Hepatocyte (in vitro differentiated cells): ENCODE data around the gene DALRD3. TPM values are rescaled to one million over a fixed set of nuclear protein-coding genes. Genes with fewer than 3 reads are reported as not detected.
"Not testable (repeated sequence)": the region's sequence is repeated elsewhere in the genome, so short reads cannot be mapped to it uniquely, and the experiment has no call there.

Experiments
- DNase-seq: peaks from one replicate; pipeline ENCODE4 v3.0.0-alpha.2; 2016; ENCODE audit warnings: low spot score
- H2AFZ ChIP-seq: fragments of 200-600 bp; sonication (generic); 2 replicates; pipeline ENCODE4 v1.6.0; 2016; ENCODE audit warnings: antibody characterized with exemption, mild to moderate bottlenecking
- H3K27ac ChIP-seq: fragments of 200-600 bp; sonication (generic); 2 replicates; pipeline ENCODE4 v1.5.1; 2016; ENCODE audit warnings: mild to moderate bottlenecking
- H3K27me3 ChIP-seq: fragments of 200-600 bp; sonication (generic); 2 replicates; pipeline ENCODE4 v1.6.1; 2016
- H3K36me3 ChIP-seq: fragments of 200-600 bp; sonication (generic); replicated peaks from 2 replicates; pipeline ENCODE4 v1.5.1; 2016; ENCODE audit warnings: low read depth; ENCODE audit not compliant: insufficient read depth
- H3K4me1 ChIP-seq: fragments of 200-600 bp; sonication (generic); 2 replicates; pipeline ENCODE4 v1.5.1; 2016; ENCODE audit warnings: mild to moderate bottlenecking, moderate library complexity; ENCODE audit not compliant: insufficient read depth
- H3K4me2 ChIP-seq: fragments of 200-600 bp; sonication (generic); 2 replicates; pipeline ENCODE4 v1.6.0; 2016
- H3K4me3 ChIP-seq: fragments of 200-600 bp; sonication (generic); 2 replicates; pipeline ENCODE4 v1.5.1; 2016; ENCODE audit warnings: mild to moderate bottlenecking
- H3K79me2 ChIP-seq: fragments of 200-600 bp; sonication (generic); 2 replicates; pipeline ENCODE4 v1.6.0; 2017; ENCODE audit warnings: mild to moderate bottlenecking
- H3K9me2 ChIP-seq: fragments of 200-600 bp; sonication (generic); replicated peaks from 2 replicates; pipeline ENCODE4 v1.6.0; 2017; ENCODE audit warnings: mild to moderate bottlenecking; ENCODE audit not compliant: insufficient read depth
- H3K9me3 ChIP-seq: fragments of 200-600 bp; sonication (generic); 2 replicates; pipeline ENCODE4 v1.5.1; 2016; ENCODE audit warnings: low read depth, mild to moderate bottlenecking
- H4K20me1 ChIP-seq: fragments of 200-600 bp; sonication (generic); 2 replicates; pipeline ENCODE4 v1.6.0; 2016; ENCODE audit warnings: mild to moderate bottlenecking; ENCODE audit not compliant: insufficient read depth, poor library complexity, severe bottlenecking
- CTCF ChIP-seq: fragments of 200-600 bp; sonication (generic); IDR thresholded peaks from 2 replicates; pipeline ENCODE4 v1.5.1; 2016; ENCODE audit warnings: antibody characterized with exemption, mild to moderate bottlenecking; ENCODE audit not compliant: poor library complexity
- EZH2 ChIP-seq: fragments of 200-600 bp; sonication (generic); IDR thresholded peaks from 2 replicates; pipeline ENCODE4 v1.6.1; 2016; ENCODE audit warnings: antibody characterized with exemption, mild to moderate bottlenecking, borderline replicate concordance
- EZH2phosphoT487 ChIP-seq: fragments of 200-600 bp; sonication (generic); IDR thresholded peaks from one replicate; pipeline ENCODE4 v1.6.1; 2018; ENCODE audit warnings: antibody characterized with exemption, mild to moderate bottlenecking, low read depth, moderate library complexity; ENCODE audit not compliant: unreplicated experiment, severe bottlenecking
- WGBS: methylation state at CpG from one replicate; pipeline ENCODE4 v1.1.6; 2016; ENCODE audit warnings: low lambda C conversion rate; ENCODE audit errors: missing lambda C conversion rate; 5-methylcytosine and 5-hydroxymethylcytosine counted together
- polyA plus RNA-seq: library from polyadenylated mRNA; unstranded; fragments of >200 nt; fragmentation: Nextera tagmentation; extraction: Ambion mirVana; gene quantifications from 2 replicates; pipeline ENCODE4 v1.2.1, GENCODE V29; 2016
- total RNA-seq: library from RNA; depleted of rRNA; stranded (reverse); fragments of >200 nt; gene quantifications from 2 replicates; pipeline ENCODE4 v1.2.3, GENCODE V29; 2014

The DALRD3 gene
- total and polyA plus RNA-seq, 2 experiments from 2014 or later: 27.0 to 29.3 TPM

- Histone ChIP-seq H3K9me2 (no peaks in the 10 kb centered on the region), H3K27ac (no peak overlapping the region), H2AFZ (no peak overlapping the region), H3K79me2 (peaks cover 62% of the 10 kb centered on the region), H3K27me3 (no peaks in the 10 kb centered on the region), H3K4me2 (peak overlapping the region; percentile 88), H3K4me1 (peaks cover 4% of the 10 kb centered on the region), H3K36me3 (no peaks in the 10 kb centered on the region), H4K20me1 (peaks cover 62% of the 10 kb centered on the region), H3K4me3 (no peak overlapping the region), H3K9me3 (no peaks in the 10 kb centered on the region)
- no peak for DNase-seq
- WGBS: 83% methylated on average over 3 of the region's 3 CpGs
- TF ChIP-seq CTCF: no peak
- no peak for TF ChIP-seq EZH2phosphoT487
- TF ChIP-seq EZH2: no peak
Observed at GRCh38 chr3:49009396-49009795, 9.0 kb downstream of the DALRD3 start.

- Histone ChIP-seq H4K20me1 (peaks cover 56% of the 10 kb centered on the region), H3K27ac (peak overlapping the region; percentile 95), H3K4me2 (peak overlapping the region; percentile 88), H3K79me2 (peaks cover 59% of the 10 kb centered on the region)
- not testable (repeated sequence) for H3K9me2 ChIP-seq, H3K4me3 ChIP-seq, H3K4me1 ChIP-seq, H3K9me3 ChIP-seq, H2AFZ ChIP-seq, H3K36me3 ChIP-seq, DNase-seq, H3K27me3 ChIP-seq
- WGBS: 92% methylated on average over 5 of the region's 5 CpGs
Observed at GRCh38 chr3:49008627-49009026, 9.8 kb downstream of the DALRD3 start.

- H3K79me2 ChIP-seq: peaks cover 53% of the 10 kb centered on the region
- H2AFZ ChIP-seq: peak overlapping the region; percentile 66
- 39% methylated on average over 17 of the region's 41 CpGs for WGBS
Observed at GRCh38 chr3:49007771-49008528, 10.4 kb downstream of the DALRD3 start.

More at GRCh38 chr3:49007771-49008528, 10.4 kb downstream of the DALRD3 start:
- Histone ChIP-seq H3K4me1 (peaks cover 4% of the 10 kb centered on the region), H3K36me3 (no peaks in the 10 kb centered on the region), H3K27ac (peak overlapping the region; percentile 95), H3K4me2 (peak overlapping the region; percentile 88), H4K20me1 (peaks cover 49% of the 10 kb centered on the region), H3K9me3 (no peaks in the 10 kb centered on the region), H3K27me3 (no peaks in the 10 kb centered on the region), H3K4me3 (peak overlapping the region; percentile 40), H3K9me2 (no peaks in the 10 kb centered on the region)
- DNase-seq: peak; percentile 95
- TF ChIP-seq CTCF (no peak), EZH2phosphoT487 (no peak), EZH2 (no peak)
